ENCODE data around the gene DLL3.

- TF ChIP-seq CTCF (IDR thresholded peaks at IDR 0.05; ENCODE audit: insufficient read depth, low read length, poor library complexity, severe bottlenecking), result no peak
- no peak for TF ChIP-seq EZH2phosphoT487 (conservative IDR thresholded peaks at IDR 0.05; ENCODE audit: low read length)
Measured at GRCh38 chr19:39469567-39469966, 29.2 kb upstream of the DLL3 start.

All from SU-DHL-6 (cell line).